Measurements from ENCODE around the gene FOXD3. TPM values are rescaled to one million over a fixed set of nuclear protein-coding genes. Genes with fewer than 3 reads are reported as not detected.

Gene FOXD3
- polyA plus RNA-seq, 3 donors = 0.09 to 0.45 (median 0.12) TPM

- no peak overlapping the region for H3K27ac ChIP-seq (ENCODE audit: low read depth, low read length)
- 6 to 10% (median 9%) methylated on average over 60 of the region's 60 CpGs for WGBS, 3 donors
These were observed 3.0 kb upstream of the FOXD3 start for GRCh38 chr1:63319046-63320021.

- WGBS, 3 donors = 7 to 10% (median 7%) methylated on average over 47 of the region's 47 CpGs
- no peak overlapping the region for H3K27ac ChIP-seq (ENCODE audit: low read depth, low read length)
These were observed 2.2 kb upstream of the FOXD3 start for GRCh38 chr1:63320022-63320721.

- H3K27ac ChIP-seq (ENCODE audit: low read depth, low read length) = no peak overlapping the region
- WGBS, 3 donors = 13 to 14% (median 14%) methylated on average over 37 to 39 of the region's 39 CpGs
These were observed 1.1 kb upstream of the FOXD3 start for GRCh38 chr1:63321066-63321784.

- 8 to 10% (median 9%) methylated on average over 12 of the region's 12 CpGs for WGBS, 3 donors
- no peak overlapping the region for H3K27ac ChIP-seq (ENCODE audit: low read depth, low read length)
These were observed 618 bp upstream of the FOXD3 start for GRCh38 chr1:63321785-63322113.

- WGBS, 3 donors = 2 to 4% (median 3%) methylated on average over 89 to 104 of the region's 104 CpGs
- H3K27ac ChIP-seq (ENCODE audit: low read depth, low read length) = no peak overlapping the region
These were observed 837 bp downstream of the FOXD3 start for GRCh38 chr1:63322944-63323864.

GRCh38 chr1:63323865-63324778 is 1.8 kb downstream of the FOXD3 start:
- H3K27ac ChIP-seq (ENCODE audit: low read depth, low read length) = no peak overlapping the region
- 4 to 7% (median 4%) methylated on average over 88 to 114 of the region's 114 CpGs for WGBS, 3 donors

- H3K27ac ChIP-seq (ENCODE audit: low read depth, low read length) = no peak overlapping the region
- WGBS, 3 donors = 17 to 22% (median 19%) methylated on average over 7 of the region's 7 CpGs
These were observed 2.4 kb downstream of the FOXD3 start for GRCh38 chr1:63324779-63325119.

- no peak overlapping the region for H3K27ac ChIP-seq (ENCODE audit: low read depth, low read length)
- WGBS, 3 donors = 14 to 28% (median 16%) methylated on average over 2 of the region's 2 CpGs
These were observed 3.1 kb downstream of the FOXD3 start for GRCh38 chr1:63325279-63325985.

- 10 to 17% (median 14%) methylated on average over 20 of the region's 20 CpGs for WGBS, 3 donors
- no peak overlapping the region for H3K27ac ChIP-seq (ENCODE audit: low read depth, low read length)
These were observed 3.7 kb downstream of the FOXD3 start for GRCh38 chr1:63326106-63326472.

GRCh38 chr1:63326473-63327380 is 4.4 kb downstream of the FOXD3 start:
- no peak overlapping the region for H3K27ac ChIP-seq (ENCODE audit: low read depth, low read length)
- WGBS, 3 donors = 11 to 13% (median 12%) methylated on average over 37 of the region's 37 CpGs

- no peak overlapping the region for H3K27ac ChIP-seq (ENCODE audit: low read depth, low read length)
- 6 to 9% (median 8%) methylated on average over 24 to 25 of the region's 25 CpGs for WGBS, 3 donors
These were observed 5.2 kb downstream of the FOXD3 start for GRCh38 chr1:63327417-63328054.

- H3K27ac ChIP-seq (ENCODE audit: low read depth, low read length) = no peak overlapping the region
- 46 to 55% (median 54%) methylated on average over 8 of the region's 8 CpGs for WGBS, 3 donors
These were observed 5.8 kb downstream of the FOXD3 start for GRCh38 chr1:63328122-63328521.

- H3K27ac ChIP-seq (ENCODE audit: low read depth, low read length) = no peak overlapping the region
These were observed 6.4 kb downstream of the FOXD3 start for GRCh38 chr1:63328781-63329180.

GRCh38 chr1:63329621-63330330 is 7.4 kb downstream of the FOXD3 start:
- 3 to 5% (median 4%) methylated on average over 48 to 50 of the region's 50 CpGs for WGBS, 3 donors
- no peak overlapping the region for H3K27ac ChIP-seq (ENCODE audit: low read depth, low read length)

More at GRCh38 chr1:63328781-63329180, 6.4 kb downstream of the FOXD3 start:
- 68 to 77% (median 75%) methylated on average over 9 of the region's 9 CpGs for WGBS, 3 donors
